NCI-H128 (cell line): ENCODE data around the gene SCGB2B2.
"Not testable (repeated sequence)": the region's sequence is repeated elsewhere in the genome, so short reads cannot be mapped to it uniquely, and the experiment has no call there.

Experiments used
- DNase-seq: peaks from one replicate; lab custom pipeline; 2025; ENCODE audit not compliant: unreplicated experiment; lab: John Stamatoyannopoulos, UW

SCGB2B2 gene

GRCh38 chr19:34676697-34677385 is at the start of gene SCGB2B2:
Gene SCGB2B2, minus strand, starts transcription at chr19:34677159. Its CDS starts 82,596 bp downstream, at chr19:34594563.
- DNase-seq, result peak; percentile 80

GRCh38 chr19:34725400-34725799 is 48.4 kb upstream of the SCGB2B2 start:
- no peak for DNase-seq

- no peak for DNase-seq
These were observed 45.4 kb upstream of the SCGB2B2 start for GRCh38 chr19:34722353-34722752.

- no peak for DNase-seq
These were observed 38.4 kb upstream of the SCGB2B2 start for GRCh38 chr19:34715357-34715756.

GRCh38 chr19:34713262-34713637 is 36.3 kb upstream of the SCGB2B2 start:
- no peak for DNase-seq

- peak; percentile 55 for DNase-seq
These were observed 35.7 kb upstream of the SCGB2B2 start for GRCh38 chr19:34712395-34713261.

GRCh38 chr19:34711890-34712289 is 34.9 kb upstream of the SCGB2B2 start:
- no peak for DNase-seq

GRCh38 chr19:34707661-34708060 is 30.7 kb upstream of the SCGB2B2 start:
- DNase-seq, result no peak

GRCh38 chr19:34692549-34692948 is 15.6 kb upstream of the SCGB2B2 start:
- no peak for DNase-seq

GRCh38 chr19:34690372-34690771 is 13.4 kb upstream of the SCGB2B2 start:
- DNase-seq, result no peak

GRCh38 chr19:34688592-34688991 is 11.6 kb upstream of the SCGB2B2 start:
- DNase-seq, result no peak

GRCh38 chr19:34687348-34687747 is 10.4 kb upstream of the SCGB2B2 start:
- DNase-seq, result no peak

- DNase-seq, result no peak
These were observed 9.5 kb upstream of the SCGB2B2 start for GRCh38 chr19:34686455-34686854.

- not testable (repeated sequence) for DNase-seq
These were observed 8.3 kb upstream of the SCGB2B2 start for GRCh38 chr19:34685266-34685665.

- DNase-seq, result no peak
These were observed 4.5 kb upstream of the SCGB2B2 start for GRCh38 chr19:34681478-34681877.

- DNase-seq, result no peak
These were observed 1.5 kb upstream of the SCGB2B2 start for GRCh38 chr19:34678421-34678820.

- DNase-seq, result no peak
These were observed 1.1 kb upstream of the SCGB2B2 start for GRCh38 chr19:34678085-34678412.

- peak; percentile 87 for DNase-seq
These were observed 576 bp upstream of the SCGB2B2 start, which contains the start of gene ZNF302 for GRCh38 chr19:34677386-34678084. Gene ZNF302, plus strand, starts transcription at chr19:34677678. Its CDS starts 1,127 bp downstream, at chr19:34678805.

GRCh38 chr19:34675919-34676318 is 1.0 kb downstream of the SCGB2B2 start:
- DNase-seq, result no peak

GRCh38 chr19:34675250-34675649 is 1.7 kb downstream of the SCGB2B2 start:
- no peak for DNase-seq

GRCh38 chr19:34673590-34673989 is 3.4 kb downstream of the SCGB2B2 start:
- no peak for DNase-seq

- DNase-seq, result no peak
These were observed 5.0 kb downstream of the SCGB2B2 start for GRCh38 chr19:34671972-34672371.
